SK-N-SH (cell line): ENCODE measurements around the gene CFAP97. TPM values are rescaled to one million over a fixed set of nuclear protein-coding genes. Genes with fewer than 3 reads are reported as not detected.
"Not testable (repeated sequence)": the region's sequence is repeated elsewhere in the genome, so short reads cannot be mapped to it uniquely, and the experiment has no call there.

Experiments
- CTCF ChIA-PET: fragments of 300-600, 350-600 bp; formaldehyde crosslinking; extraction: SDS; loops from one replicate; lab custom pipeline; 2021; lab: Yijun Ruan, JAX
- POLR2A ChIA-PET: fragments of 350-600 bp; sonication (Branson Sonifier 250); formaldehyde crosslinking; extraction: SDS; loops from one replicate; lab custom pipeline; 2020; ENCODE audit warnings: antibody characterized with exemption, inconsistent platforms; lab: Yijun Ruan, JAX
- DNase-seq: peaks from one replicate; pipeline ENCODE4 v3.0.0; 2012
- H2AFZ ChIP-seq: fragments of 200-600 bp; sonication (generic); 2 replicates; pipeline ENCODE4 v1.8.1; 2016; ENCODE audit warnings: antibody characterized with exemption, mild to moderate bottlenecking, low read depth
- H3F3A ChIP-seq: fragments of 200-600 bp; sonication (generic); replicated peaks from 2 replicates; pipeline ENCODE3; 2016; ENCODE audit warnings: antibody characterized with exemption, mild to moderate bottlenecking; ENCODE audit not compliant: insufficient read depth
- H3K27ac ChIP-seq, 2 experiments: fragments of 200-500 bp in 1 of 2; fragments of 200-600 bp in 1 of 2; sonication (Bioruptor generic) in 1 of 2; sonication (generic), shearing (Covaris generic) in 1 of 2; 2 replicates each; pipeline versions ENCODE4 v1.5.1 to v1.6.1; 2014 to 2016; ENCODE audit warnings: low read depth in 2 of 2, inconsistent platforms in 1 of 2, low read length in 1 of 2, mild to moderate bottlenecking in 1 of 2, mixed read lengths in 1 of 2
- H3K27me3 ChIP-seq: fragments of 200-600 bp; sonication (generic), shearing (Covaris generic); 2 replicates; pipeline ENCODE4 v1.6.1; 2016; ENCODE audit warnings: mixed run types; ENCODE audit not compliant: insufficient read depth
- H3K36me3 ChIP-seq, 2 experiments: fragments of 200-500 bp in 1 of 2; fragments of 200-600 bp in 1 of 2; sonication (Bioruptor generic) in 1 of 2; sonication (generic) in 1 of 2; replicated peaks in 1 of 2; 2 replicates each; pipeline versions ENCODE3 to v1.5.1; 2014 to 2016; ENCODE audit warnings: low read length in 1 of 2, mild to moderate bottlenecking in 1 of 2; ENCODE audit not compliant: insufficient read depth in 2 of 2, control insufficient read depth in 1 of 2
- H3K4me1 ChIP-seq, 2 experiments: fragments of 200-500 bp in 1 of 2; fragments of 200-600 bp in 1 of 2; sonication (Bioruptor generic) in 1 of 2; sonication (generic), shearing (Covaris generic) in 1 of 2; 2 replicates each; pipeline versions ENCODE4 v1.5.1 to v1.6.1; 2014 to 2016; ENCODE audit warnings: low read depth in 1 of 2, low read length in 1 of 2, mixed run types in 1 of 2; ENCODE audit not compliant: insufficient read depth in 2 of 2, control insufficient read depth in 1 of 2
- H3K4me2 ChIP-seq: fragments of 200-600 bp; sonication (generic), shearing (Covaris generic); 2 replicates; pipeline ENCODE4 v1.6.1; 2017; ENCODE audit warnings: mixed run types
- H3K4me3 ChIP-seq, 2 experiments: fragments of 200-500 bp in 1 of 2; fragments of 200-600 bp in 1 of 2; sonication (Bioruptor generic) in 1 of 2; sonication (generic), shearing (Covaris generic) in 1 of 2; 2 replicates each; pipeline versions ENCODE4 v1.5.1 to v1.8.1; 2014 to 2016; ENCODE audit warnings: low read depth in 2 of 2, inconsistent platforms in 1 of 2, low read length in 1 of 2, mild to moderate bottlenecking in 1 of 2, mixed read lengths in 1 of 2, moderate library complexity in 1 of 2
- H3K79me2 ChIP-seq: fragments of 200-600 bp; sonication (generic); 2 replicates; pipeline ENCODE4 v1.8.1; 2017; ENCODE audit warnings: mild to moderate bottlenecking; ENCODE audit not compliant: insufficient read depth
- H3K9ac ChIP-seq: fragments of 200-600 bp; sonication (generic); 2 replicates; pipeline ENCODE4 v1.6.1; 2017; ENCODE audit warnings: mixed run types
- H3K9me2 ChIP-seq: fragments of 200-600 bp; sonication (generic); 2 replicates; pipeline ENCODE4 v1.6.1; 2017; ENCODE audit warnings: mixed run types
- H3K9me3 ChIP-seq: fragments of 200-600 bp; sonication (generic); 2 replicates; pipeline ENCODE4 v1.6.1; 2017; ENCODE audit warnings: mixed run types, mild to moderate bottlenecking, moderate library complexity
- H4K20me1 ChIP-seq: fragments of 200-600 bp; sonication (generic); 2 replicates; pipeline ENCODE4 v1.6.1; 2017; ENCODE audit warnings: mild to moderate bottlenecking, mixed run types; ENCODE audit not compliant: insufficient read depth
- EZH2phosphoT487 ChIP-seq: fragments of 200-600 bp; sonication (generic); IDR thresholded peaks from 2 replicates; pipeline ENCODE4 v1.6.1; 2017; ENCODE audit warnings: low read depth, mixed run types, mild to moderate bottlenecking, antibody characterized with exemption, moderate library complexity, borderline replicate concordance
- FOSL2 ChIP-seq: IDR thresholded peaks from 2 replicates; pipeline ENCODE4 v1.4.0; 2012; ENCODE audit warnings: low read depth, mild to moderate bottlenecking, moderate library complexity, borderline replicate concordance
- GABPA ChIP-seq: IDR thresholded peaks from 2 replicates; pipeline ENCODE4 v1.4.0; 2012; ENCODE audit warnings: low read depth, mild to moderate bottlenecking
- GATA2 ChIP-seq: sonication (generic); formaldehyde crosslinking; IDR thresholded peaks from 2 replicates; pipeline ENCODE4 v1.5.0; 2020; ENCODE audit warnings: mild to moderate bottlenecking, missing genetic modification reagents
- IRF3 ChIP-seq: fragments of 150-350 bp; IDR thresholded peaks from 2 replicates; pipeline ENCODE4 v1.6.1; 2016; ENCODE audit warnings: mild to moderate bottlenecking, low read depth, low read length
- JUND ChIP-seq: IDR thresholded peaks from 2 replicates; pipeline ENCODE4 v1.4.0; 2012
- MEF2A ChIP-seq: IDR thresholded peaks from 2 replicates; pipeline ENCODE4 v1.4.0; 2012; ENCODE audit warnings: low read depth, borderline replicate concordance
- NFIC ChIP-seq: IDR thresholded peaks from 2 replicates; pipeline ENCODE4 v1.4.0; 2012; ENCODE audit warnings: borderline replicate concordance
- POLR2AphosphoS5 ChIP-seq: IDR thresholded peaks from 2 replicates; pipeline ENCODE4 v1.6.1; 2012; ENCODE audit warnings: low read depth, low read length
- SIN3A ChIP-seq: IDR thresholded peaks from 2 replicates; pipeline ENCODE4 v1.6.1; 2012; ENCODE audit warnings: low read depth, mild to moderate bottlenecking, low read length, moderate library complexity, borderline replicate concordance
- TEAD4 ChIP-seq: IDR thresholded peaks from 2 replicates; pipeline ENCODE4 v1.4.0; 2012; ENCODE audit warnings: mild to moderate bottlenecking, borderline replicate concordance; ENCODE audit not compliant: insufficient read depth
- WGBS: methylation state at CpG from one replicate; pipeline ENCODE4 v1.1.6; 2017; ENCODE audit warnings: low lambda C conversion rate; 5-methylcytosine and 5-hydroxymethylcytosine counted together
- polyA plus RNA-seq, 3 experiments: library from polyadenylated mRNA; depleted of rRNA; stranded (reverse); fragments of >200 nt; gene quantifications; 2 replicates each; pipeline ENCODE4 v1.2.3, GENCODE V29; 2012
- TF ChIP-seq, protein P1 (sequence below): fragments of 150-350 bp; IDR thresholded peaks from 2 replicates; pipeline ENCODE4 v1.6.1; 2017; ENCODE audit warnings: antibody characterized with exemption, low read length, low read depth, borderline replicate concordance

The CFAP97 gene
- polyA plus RNA-seq, 1 of the 3 experiments (the other 2 are of a cell fraction): 10.6 TPM

GRCh38 chr4:185242749-185243533 lies 39.1 kb upstream of the CFAP97 start:
- ChIA-PET CTCF (interaction anchor here (1.0 to 1.5 kb wide), 2 partner anchors 10 to 11 kb away, joined by 3 read pairs; no protein-coding TSS in a partner anchor), POLR2A (no interaction called here)
- H3K4me2 ChIP-seq: no peak overlapping the region

GRCh38 chr4:185240486-185240885 lies 36.7 kb upstream of the CFAP97 start:
- H2AFZ ChIP-seq, DNase-seq, H3K9me2 ChIP-seq, CTCF ChIA-PET, POLR2A ChIA-PET, H3K27ac ChIP-seq, H3F3A ChIP-seq, H3K9me3 ChIP-seq, H3K4me3 ChIP-seq, H3K27me3 ChIP-seq, H3K4me2 ChIP-seq, H3K9ac ChIP-seq, H3K36me3 ChIP-seq: not testable (repeated sequence)
- Histone ChIP-seq H3K79me2 (peaks cover 81% of the 10 kb centered on the region), H4K20me1 (peaks cover 14% of the 10 kb centered on the region), H3K4me1 (peaks cover 6 to 11% of the 10 kb centered on the region in 2 experiments; a peak in 3 of 4 replicates)
- WGBS: 92% methylated on average over 10 of the region's 32 CpGs

More at GRCh38 chr4:185242749-185243533, 39.1 kb upstream of the CFAP97 start:
- H3K27ac ChIP-seq: peak overlapping the region in 1 of 2 experiments; percentile 41; a peak in 2 of 4 replicates
- H3K79me2 ChIP-seq: peaks cover 81% of the 10 kb centered on the region
- no peak overlapping the region for H3K9ac ChIP-seq
- H3K9me3 ChIP-seq: no peaks in the 10 kb centered on the region
- TF ChIP-seq NFIC (no peak), JUND (no peak), GATA2 (no peak), FOSL2 (no peak), POLR2AphosphoS5 (no peak), MEF2A (no peak), IRF3 (no peak), GABPA (no peak), TEAD4 (no peak), EZH2phosphoT487 (no peak), SIN3A (no peak)
- TF ChIP-seq, protein P1, sequence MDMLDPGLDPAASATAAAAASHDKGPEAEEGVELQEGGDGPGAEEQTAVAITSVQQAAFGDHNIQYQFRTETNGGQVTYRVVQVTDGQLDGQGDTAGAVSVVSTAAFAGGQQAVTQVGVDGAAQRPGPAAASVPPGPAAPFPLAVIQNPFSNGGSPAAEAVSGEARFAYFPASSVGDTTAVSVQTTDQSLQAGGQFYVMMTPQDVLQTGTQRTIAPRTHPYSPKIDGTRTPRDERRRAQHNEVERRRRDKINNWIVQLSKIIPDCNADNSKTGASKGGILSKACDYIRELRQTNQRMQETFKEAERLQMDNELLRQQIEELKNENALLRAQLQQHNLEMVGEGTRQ: no peak
- H3K9me2 ChIP-seq: no peaks in the 10 kb centered on the region
- H3K36me3 ChIP-seq: peaks cover 0 to 3% of the 10 kb centered on the region in 2 experiments
- peaks cover 6% of the 10 kb centered on the region for H4K20me1 ChIP-seq
- no peaks in the 10 kb centered on the region for H3K27me3 ChIP-seq
- no peak overlapping the region for H2AFZ ChIP-seq
- H3K4me3 ChIP-seq: no peak overlapping the region
- peaks cover 9% of the 10 kb centered on the region for H3F3A ChIP-seq
- DNase-seq: no peak
- peaks cover 9 to 10% of the 10 kb centered on the region in 2 experiments; a peak in 3 of 4 replicates for H3K4me1 ChIP-seq
- WGBS: 98% methylated on average over 6 of the region's 6 CpGs
